Liver (tissue), 9 donors: Measurements from ENCODE around the gene SLC9A1. TPM values are rescaled to one million over a fixed set of nuclear protein-coding genes. Genes with fewer than 3 reads are reported as not detected.

Experiments used
- DNase-seq: peaks from one replicate; pipeline ENCODE4 v3.0.0-alpha.2; 2017; ENCODE audit warnings: low spot score
- H3K27ac ChIP-seq, 2 donors: one replicate each; pipeline ENCODE4 v1.7.0; 2013; ENCODE audit warnings: inconsistent platforms in 2 of 2, low read length in 2 of 2, control low read depth in 1 of 2, low read depth in 1 of 2, mild to moderate bottlenecking in 1 of 2
- H3K27me3 ChIP-seq, 4 donors: one replicate each; pipeline versions ENCODE4 v1.6.1 to v1.7.0; 2013; ENCODE audit warnings: low read length in 3 of 4, inconsistent platforms in 1 of 4, mild to moderate bottlenecking in 1 of 4, moderate library complexity in 1 of 4; ENCODE audit not compliant: control insufficient read depth in 4 of 4, insufficient read depth in 4 of 4
- H3K36me3 ChIP-seq, 4 donors: one replicate each; pipeline versions ENCODE4 v1.6.1 to v1.7.0; 2013; ENCODE audit warnings: low read length in 3 of 4, mild to moderate bottlenecking in 3 of 4, low read depth in 1 of 4, moderate library complexity in 1 of 4; ENCODE audit not compliant: control insufficient read depth in 4 of 4, insufficient read depth in 3 of 4
- H3K4me1 ChIP-seq, 4 donors: one replicate each; pipeline versions ENCODE4 v1.6.1 to v1.7.0; 2013; ENCODE audit warnings: low read length in 3 of 4, mild to moderate bottlenecking in 3 of 4, moderate library complexity in 1 of 4; ENCODE audit not compliant: control insufficient read depth in 4 of 4, insufficient read depth in 4 of 4
- H3K4me3 ChIP-seq, 3 donors: one replicate each; pipeline versions ENCODE4 v1.6.1 to v1.7.0; 2013; ENCODE audit warnings: low read length in 3 of 3, control low read depth in 1 of 3, low read depth in 1 of 3, mild to moderate bottlenecking in 1 of 3
- H3K9ac ChIP-seq, 2 donors: one replicate each; pipeline ENCODE4 v1.7.0; 2013; ENCODE audit warnings: low read length in 2 of 2, mild to moderate bottlenecking in 2 of 2, moderate library complexity in 2 of 2, control low read depth in 1 of 2, low read depth in 1 of 2
- H3K9me3 ChIP-seq, 4 donors: one replicate each; pipeline versions ENCODE4 v1.6.1 to v1.7.0; 2013; ENCODE audit warnings: low read length in 3 of 4; ENCODE audit not compliant: control insufficient read depth in 4 of 4
- ATF3 ChIP-seq: IDR thresholded peaks from 2 replicates; pipeline ENCODE4 v1.6.1; 2016; ENCODE audit warnings: antibody characterized with exemption
- CTCF ChIP-seq: fragments of 150-350 bp; IDR thresholded peaks from 2 replicates; pipeline ENCODE4 v1.5.1; 2017; ENCODE audit warnings: improper control_type of control experiment, low read depth, low read length; ENCODE audit not compliant: missing input control
- EGR1 ChIP-seq, 2 donors: IDR thresholded peaks; 2 replicates each; pipeline ENCODE4 v1.6.1; 2016 to 2018; ENCODE audit warnings: antibody characterized with exemption in 2 of 2, low read depth in 2 of 2
- FOXA1 ChIP-seq: IDR thresholded peaks from 2 replicates; pipeline ENCODE4 v1.6.1; 2016; ENCODE audit warnings: antibody characterized with exemption
- FOXA2 ChIP-seq: IDR thresholded peaks from 2 replicates; pipeline ENCODE4 v1.6.1; 2016; ENCODE audit warnings: antibody characterized with exemption
- GABPA ChIP-seq, 2 donors: IDR thresholded peaks in 1 of 2; conservative IDR thresholded peaks in 1 of 2; 2 replicates each; pipeline ENCODE4 v1.6.1; 2016; ENCODE audit warnings: antibody characterized with exemption in 2 of 2, mild to moderate bottlenecking in 1 of 2, moderate library complexity in 1 of 2
- HNF4A ChIP-seq, 2 donors: conservative IDR thresholded peaks; 2 replicates each; pipeline ENCODE4 v1.6.1; 2016; ENCODE audit warnings: antibody characterized with exemption in 2 of 2, mild to moderate bottlenecking in 2 of 2
- HNF4G ChIP-seq: IDR thresholded peaks from 2 replicates; pipeline ENCODE4 v1.6.1; 2016; ENCODE audit warnings: antibody characterized with exemption
- JUND ChIP-seq, 2 donors: IDR thresholded peaks; 2 replicates each; pipeline ENCODE4 v1.6.1; 2016; ENCODE audit warnings: antibody characterized with exemption in 2 of 2
- NR2F2 ChIP-seq: IDR thresholded peaks from 2 replicates; pipeline ENCODE4 v1.6.1; 2016; ENCODE audit warnings: antibody characterized with exemption
- RAD21 ChIP-seq, 2 donors: IDR thresholded peaks; 2 replicates each; pipeline ENCODE4 v1.6.1; 2016; ENCODE audit warnings: antibody characterized with exemption in 2 of 2, mild to moderate bottlenecking in 2 of 2
- REST ChIP-seq: IDR thresholded peaks from 2 replicates; pipeline ENCODE4 v1.6.1; 2016; ENCODE audit warnings: antibody characterized with exemption, mild to moderate bottlenecking
- RXRA ChIP-seq, 2 donors: IDR thresholded peaks; 2 replicates each; pipeline ENCODE4 v1.6.1; 2017 to 2018; ENCODE audit warnings: antibody characterized with exemption in 2 of 2, mild to moderate bottlenecking in 1 of 2
- SP1 ChIP-seq: IDR thresholded peaks from 2 replicates; pipeline ENCODE4 v1.6.1; 2018; ENCODE audit warnings: antibody characterized with exemption, mild to moderate bottlenecking
- TAF1 ChIP-seq: conservative IDR thresholded peaks from 2 replicates; pipeline ENCODE4 v1.6.1; 2016; ENCODE audit warnings: antibody characterized with exemption, mild to moderate bottlenecking
- YY1 ChIP-seq: IDR thresholded peaks from 2 replicates; pipeline ENCODE4 v1.6.1; 2016; ENCODE audit warnings: antibody characterized with exemption, mild to moderate bottlenecking
- WGBS: extraction: QIAGEN DNeasy Blood & Tissue Kit; methylation state at CpG from one replicate; pipeline ENCODE4 v1.1.7; 2013; 5-methylcytosine and 5-hydroxymethylcytosine counted together
- polyA plus RNA-seq, 2 donors: library from polyadenylated mRNA; stranded (reverse) in 1 of 2; unstranded in 1 of 2; fragments of 200-250 nt in 1 of 2; fragments of >200 nt in 1 of 2; fragmentation: Nextera tagmentation in 1 of 2; extraction: Ambion mirVana in 1 of 2; gene quantifications; one replicate each; pipeline versions ENCODE4 v1.2.1 to v1.2.3, GENCODE V29; 2013 to 2015
- total RNA-seq, 2 donors: library from RNA; depleted of rRNA; stranded (reverse); fragments of >200 nt; gene quantifications; one replicate each; pipeline ENCODE4 v1.2.3, GENCODE V29; 2014
- TF ChIP-seq, protein P1 (sequence below): IDR thresholded peaks from 2 replicates; pipeline ENCODE4 v1.6.1; 2016; ENCODE audit warnings: antibody characterized with exemption
- TF ChIP-seq, protein P2 (sequence below): IDR thresholded peaks from 2 replicates; pipeline ENCODE4 v1.6.1; 2016; ENCODE audit warnings: antibody characterized with exemption
- donor health status: healthy.
- donor health status: healthy.
- donor health status: healthy.
- donor health status: healthy.
- donor health status: healthy.

The SLC9A1 gene
- total and polyA plus RNA-seq, 4 donors = 1.3 to 3.2 (median 1.5) TPM

DNA sequence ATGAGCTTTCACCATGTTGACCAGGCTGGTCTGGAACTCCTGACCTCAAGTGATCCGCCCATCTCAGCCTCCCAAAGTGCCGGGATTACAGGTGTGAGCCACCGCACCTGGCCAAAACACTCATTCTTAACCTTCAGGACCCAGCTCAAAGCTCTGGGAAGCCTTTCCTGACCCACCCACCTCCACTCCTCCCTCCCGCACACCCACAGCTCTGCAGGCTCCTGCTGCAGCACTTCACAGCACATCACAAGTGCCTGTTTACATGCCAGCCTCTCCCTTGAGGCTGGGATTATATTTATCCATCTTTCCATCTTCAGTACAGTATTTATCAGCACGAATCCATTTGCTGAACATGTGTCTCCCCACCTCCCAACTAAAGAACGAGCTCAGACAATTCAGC, 14.9 kb downstream of the SLC9A1 start:
- peaks cover 0 to 3% (median 0%) of the 10 kb centered on the region in 4 donors for H3K4me1 ChIP-seq
- H3K4me3 ChIP-seq = no peak overlapping the region
- no peak overlapping the region for H3K27ac ChIP-seq
- H3K27me3 ChIP-seq = no peaks in the 10 kb centered on the region
- TF ChIP-seq, protein P1, sequence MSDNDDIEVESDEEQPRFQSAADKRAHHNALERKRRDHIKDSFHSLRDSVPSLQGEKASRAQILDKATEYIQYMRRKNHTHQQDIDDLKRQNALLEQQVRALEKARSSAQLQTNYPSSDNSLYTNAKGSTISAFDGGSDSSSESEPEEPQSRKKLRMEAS = no peak
- TF ChIP-seq FOXA2 (no peak), FOXA1 (no peak), JUND (IDR thresholded peaks at IDR 0.05) (no peak), REST (no peak), TAF1 (no peak), ATF3 (no peak), NR2F2 (no peak), RXRA (IDR thresholded peaks at IDR 0.05) (no peak), HNF4A (conservative IDR thresholded peaks at IDR 0.05) (no peak), EGR1 (IDR thresholded peaks at IDR 0.05; ENCODE audit: low read depth in 2 of 2) (no peak), HNF4G (no peak), SP1 (no peak), RAD21 (IDR thresholded peaks at IDR 0.05) (no peak), GABPA (IDR thresholded peaks at IDR 0.05 in 1 of 2, conservative IDR thresholded peaks at IDR 0.05 in 1 of 2) (no peak), CTCF (no peak), YY1 (no peak)
- 94% methylated on average over 6 of the region's 6 CpGs for WGBS
- no peaks in the 10 kb centered on the region for H3K36me3 ChIP-seq
- no peak overlapping the region for H3K9ac ChIP-seq
- H3K9me3 ChIP-seq = no peaks in the 10 kb centered on the region
- DNase-seq = no peak

GRCh38 chr1:27138927-27139326, 16.0 kb downstream of the SLC9A1 start:
- DNase-seq = no peak
- H3K27ac ChIP-seq = no peak overlapping the region
- no peaks in the 10 kb centered on the region for H3K36me3 ChIP-seq
- H3K27me3 ChIP-seq = no peaks in the 10 kb centered on the region
- no peaks in the 10 kb centered on the region for H3K9me3 ChIP-seq
- 92% methylated on average over 6 of the region's 6 CpGs for WGBS
- H3K9ac ChIP-seq = no peak overlapping the region
- H3K4me1 ChIP-seq = peaks cover 0 to 3% (median 0%) of the 10 kb centered on the region in 4 donors
- H3K4me3 ChIP-seq = no peak overlapping the region
- no peak for TF ChIP-seq RXRA (IDR thresholded peaks at IDR 0.05)
- TF ChIP-seq, protein P1 = no peak
- no peak for TF ChIP-seq FOXA1
- no peak for TF ChIP-seq FOXA2
- TF ChIP-seq, protein P2, sequence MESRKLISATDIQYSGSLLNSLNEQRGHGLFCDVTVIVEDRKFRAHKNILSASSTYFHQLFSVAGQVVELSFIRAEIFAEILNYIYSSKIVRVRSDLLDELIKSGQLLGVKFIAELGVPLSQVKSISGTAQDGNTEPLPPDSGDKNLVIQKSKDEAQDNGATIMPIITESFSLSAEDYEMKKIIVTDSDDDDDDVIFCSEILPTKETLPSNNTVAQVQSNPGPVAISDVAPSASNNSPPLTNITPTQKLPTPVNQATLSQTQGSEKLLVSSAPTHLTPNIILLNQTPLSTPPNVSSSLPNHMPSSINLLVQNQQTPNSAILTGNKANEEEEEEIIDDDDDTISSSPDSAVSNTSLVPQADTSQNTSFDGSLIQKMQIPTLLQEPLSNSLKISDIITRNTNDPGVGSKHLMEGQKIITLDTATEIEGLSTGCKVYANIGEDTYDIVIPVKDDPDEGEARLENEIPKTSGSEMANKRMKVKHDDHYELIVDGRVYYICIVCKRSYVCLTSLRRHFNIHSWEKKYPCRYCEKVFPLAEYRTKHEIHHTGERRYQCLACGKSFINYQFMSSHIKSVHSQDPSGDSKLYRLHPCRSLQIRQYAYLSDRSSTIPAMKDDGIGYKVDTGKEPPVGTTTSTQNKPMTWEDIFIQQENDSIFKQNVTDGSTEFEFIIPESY = no peak
- no peak for TF ChIP-seq HNF4A (conservative IDR thresholded peaks at IDR 0.05)
- TF ChIP-seq EGR1 (IDR thresholded peaks at IDR 0.05; ENCODE audit: low read depth in 2 of 2) = no peak
- no peak for TF ChIP-seq HNF4G
- TF ChIP-seq REST = no peak
- no peak for TF ChIP-seq YY1
- TF ChIP-seq CTCF = no peak
- no peak for TF ChIP-seq GABPA (IDR thresholded peaks at IDR 0.05 in 1 of 2, conservative IDR thresholded peaks at IDR 0.05 in 1 of 2)
